Anterior cingulate cortex (tissue), 58 donors: Measurements from ENCODE around the gene PPID.
"Not testable (repeated sequence)": the region's sequence is repeated elsewhere in the genome, so short reads cannot be mapped to it uniquely, and the experiment has no call there.

Experiments
- DNase-seq, 58 donors: peaks; one replicate each; lab custom pipeline; 2025; lab: John Stamatoyannopoulos, UW

Gene PPID

GRCh38 chr4:158722917-158723793, at the start of gene PPID:
Gene PPID (minus strand): TSS chr4:158723396. CDS start chr4:158723288, 108 bp downstream.
- peak; percentile 10 to 88 (median 77) for DNase-seq

- DNase-seq, result no peak
Measured at GRCh38 chr4:158771776-158772175, 48.6 kb upstream of the PPID start.

- DNase-seq, result no peak
Measured at GRCh38 chr4:158770671-158771070, 47.5 kb upstream of the PPID start.

GRCh38 chr4:158769175-158769921, 46.2 kb upstream of the PPID start:
- peak in 44 of 58 donors; percentile 2 to 73 (median 50) for DNase-seq

- DNase-seq, result peak; percentile 9 to 92 (median 78)
Measured at GRCh38 chr4:158768555-158769174, 45.5 kb upstream of the PPID start, which contains the start of gene FNIP2. Gene FNIP2 (plus strand): TSS chr4:158769026. CDS start chr4:158769213, 187 bp downstream.

GRCh38 chr4:158767451-158767850, 44.3 kb upstream of the PPID start:
- DNase-seq, result no peak

- DNase-seq, result peak in 9 of 58 donors; percentile 5 to 39 (median 13)
Measured at GRCh38 chr4:158766434-158767044, 43.3 kb upstream of the PPID start.

GRCh38 chr4:158763462-158763861, 40.3 kb upstream of the PPID start:
- no peak for DNase-seq

- DNase-seq, result no peak
Measured at GRCh38 chr4:158762553-158762952, 39.4 kb upstream of the PPID start.

- no peak for DNase-seq
Measured at GRCh38 chr4:158760866-158761265, 37.7 kb upstream of the PPID start.

- not testable (repeated sequence) for DNase-seq
Measured at GRCh38 chr4:158759539-158759938, 36.3 kb upstream of the PPID start.

- no peak for DNase-seq
Measured at GRCh38 chr4:158758703-158759102, 35.5 kb upstream of the PPID start.

- no peak for DNase-seq
Measured at GRCh38 chr4:158758142-158758541, 34.9 kb upstream of the PPID start.

- no peak for DNase-seq
Measured at GRCh38 chr4:158756588-158756987, 33.4 kb upstream of the PPID start.

- not testable (repeated sequence) for DNase-seq
Measured at GRCh38 chr4:158755819-158756218, 32.6 kb upstream of the PPID start.

GRCh38 chr4:158754385-158755180, 31.4 kb upstream of the PPID start:
- DNase-seq, result no peak

- no peak for DNase-seq
Measured at GRCh38 chr4:158750379-158750778, 27.2 kb upstream of the PPID start.

GRCh38 chr4:158746537-158746936, 23.3 kb upstream of the PPID start:
- DNase-seq, result not testable (repeated sequence)

- DNase-seq, result no peak
Measured at GRCh38 chr4:158741326-158742021, 18.3 kb upstream of the PPID start.
